ENCODE measurements around the gene GNB1L.

The GNB1L gene

DNA sequence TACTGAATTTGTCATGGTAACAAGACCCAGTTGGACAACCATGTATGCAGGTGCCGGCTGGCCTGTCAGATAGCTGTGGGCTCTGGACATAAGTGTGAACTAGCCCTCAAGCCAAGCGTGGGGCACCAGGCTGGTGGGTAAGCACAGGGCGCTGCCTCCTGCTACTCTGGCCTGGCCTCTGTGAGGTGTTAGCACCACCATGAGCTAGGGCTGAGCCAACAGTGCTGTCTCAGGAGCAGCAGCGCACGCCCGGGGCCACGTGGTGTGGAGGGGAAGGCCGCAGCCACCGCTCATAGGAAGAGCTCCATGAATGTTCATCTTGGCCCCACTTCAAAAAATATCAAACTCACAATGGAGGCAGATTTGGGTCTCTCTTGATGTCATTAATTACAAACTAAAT is 35.3 kb upstream of the GNB1L start:
- H3K4me3 ChIP-seq (replicated peaks; ENCODE audit: insufficient read depth, low read length), result no peak overlapping the region
- TF ChIP-seq SPI1 (IDR thresholded peaks at IDR 0.05; ENCODE audit: borderline replicate concordance, low read depth) (no peak), POLR2AphosphoS5 (IDR thresholded peaks at IDR 0.05; ENCODE audit: low read depth) (no peak), GABPA (IDR thresholded peaks at IDR 0.05; ENCODE audit: low read depth) (no peak)
- TF ChIP-seq, protein P1, sequence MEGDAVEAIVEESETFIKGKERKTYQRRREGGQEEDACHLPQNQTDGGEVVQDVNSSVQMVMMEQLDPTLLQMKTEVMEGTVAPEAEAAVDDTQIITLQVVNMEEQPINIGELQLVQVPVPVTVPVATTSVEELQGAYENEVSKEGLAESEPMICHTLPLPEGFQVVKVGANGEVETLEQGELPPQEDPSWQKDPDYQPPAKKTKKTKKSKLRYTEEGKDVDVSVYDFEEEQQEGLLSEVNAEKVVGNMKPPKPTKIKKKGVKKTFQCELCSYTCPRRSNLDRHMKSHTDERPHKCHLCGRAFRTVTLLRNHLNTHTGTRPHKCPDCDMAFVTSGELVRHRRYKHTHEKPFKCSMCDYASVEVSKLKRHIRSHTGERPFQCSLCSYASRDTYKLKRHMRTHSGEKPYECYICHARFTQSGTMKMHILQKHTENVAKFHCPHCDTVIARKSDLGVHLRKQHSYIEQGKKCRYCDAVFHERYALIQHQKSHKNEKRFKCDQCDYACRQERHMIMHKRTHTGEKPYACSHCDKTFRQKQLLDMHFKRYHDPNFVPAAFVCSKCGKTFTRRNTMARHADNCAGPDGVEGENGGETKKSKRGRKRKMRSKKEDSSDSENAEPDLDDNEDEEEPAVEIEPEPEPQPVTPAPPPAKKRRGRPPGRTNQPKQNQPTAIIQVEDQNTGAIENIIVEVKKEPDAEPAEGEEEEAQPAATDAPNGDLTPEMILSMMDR (IDR thresholded peaks at IDR 0.05; ENCODE audit: insufficient read depth, low read length), result no peak
- TF ChIP-seq, protein P2, sequence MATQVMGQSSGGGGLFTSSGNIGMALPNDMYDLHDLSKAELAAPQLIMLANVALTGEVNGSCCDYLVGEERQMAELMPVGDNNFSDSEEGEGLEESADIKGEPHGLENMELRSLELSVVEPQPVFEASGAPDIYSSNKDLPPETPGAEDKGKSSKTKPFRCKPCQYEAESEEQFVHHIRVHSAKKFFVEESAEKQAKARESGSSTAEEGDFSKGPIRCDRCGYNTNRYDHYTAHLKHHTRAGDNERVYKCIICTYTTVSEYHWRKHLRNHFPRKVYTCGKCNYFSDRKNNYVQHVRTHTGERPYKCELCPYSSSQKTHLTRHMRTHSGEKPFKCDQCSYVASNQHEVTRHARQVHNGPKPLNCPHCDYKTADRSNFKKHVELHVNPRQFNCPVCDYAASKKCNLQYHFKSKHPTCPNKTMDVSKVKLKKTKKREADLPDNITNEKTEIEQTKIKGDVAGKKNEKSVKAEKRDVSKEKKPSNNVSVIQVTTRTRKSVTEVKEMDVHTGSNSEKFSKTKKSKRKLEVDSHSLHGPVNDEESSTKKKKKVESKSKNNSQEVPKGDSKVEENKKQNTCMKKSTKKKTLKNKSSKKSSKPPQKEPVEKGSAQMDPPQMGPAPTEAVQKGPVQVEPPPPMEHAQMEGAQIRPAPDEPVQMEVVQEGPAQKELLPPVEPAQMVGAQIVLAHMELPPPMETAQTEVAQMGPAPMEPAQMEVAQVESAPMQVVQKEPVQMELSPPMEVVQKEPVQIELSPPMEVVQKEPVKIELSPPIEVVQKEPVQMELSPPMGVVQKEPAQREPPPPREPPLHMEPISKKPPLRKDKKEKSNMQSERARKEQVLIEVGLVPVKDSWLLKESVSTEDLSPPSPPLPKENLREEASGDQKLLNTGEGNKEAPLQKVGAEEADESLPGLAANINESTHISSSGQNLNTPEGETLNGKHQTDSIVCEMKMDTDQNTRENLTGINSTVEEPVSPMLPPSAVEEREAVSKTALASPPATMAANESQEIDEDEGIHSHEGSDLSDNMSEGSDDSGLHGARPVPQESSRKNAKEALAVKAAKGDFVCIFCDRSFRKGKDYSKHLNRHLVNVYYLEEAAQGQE (IDR thresholded peaks at IDR 0.05; ENCODE audit: insufficient replicate concordance, low read depth), result no peak
- no peak overlapping the region for H3K27ac ChIP-seq (replicated peaks)
- DNase-seq (ENCODE audit: low read depth in 1 of 2, low spot score in 1 of 2), result no peak
- no peaks in the 10 kb centered on the region for H3K27me3 ChIP-seq (ENCODE audit: insufficient read depth, poor library complexity, severe bottlenecking)

DNA sequence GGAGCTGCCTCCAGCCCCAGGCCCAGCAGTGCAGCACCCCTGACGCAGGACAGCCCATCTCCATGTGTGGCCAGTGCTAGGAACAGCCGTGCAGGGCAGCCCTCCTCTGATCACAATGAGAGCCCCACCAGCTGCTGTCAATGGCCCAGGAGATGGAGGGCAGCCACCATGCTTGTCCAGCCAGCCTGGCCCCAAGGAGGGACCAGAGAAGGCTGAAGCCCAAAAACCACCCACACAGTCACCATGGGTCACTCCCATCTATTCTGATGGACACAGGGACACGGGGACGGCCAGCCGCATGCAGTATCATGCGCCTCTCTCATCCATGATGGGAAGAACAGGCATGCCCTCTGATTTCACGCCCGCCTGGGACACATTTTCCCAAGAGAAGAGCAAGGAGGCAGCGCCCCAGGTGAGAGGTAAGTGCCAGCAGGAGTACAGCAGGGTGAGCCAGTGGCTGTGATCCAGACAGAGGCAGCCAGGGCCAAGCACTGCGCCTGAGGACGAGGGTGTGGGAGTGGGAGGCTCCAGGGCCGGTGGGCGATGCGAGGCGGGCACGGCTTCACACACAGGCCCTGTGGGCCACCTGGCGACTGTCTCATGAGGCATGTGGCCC is 33.6 kb upstream of the GNB1L start:
- no peaks in the 10 kb centered on the region for H3K27me3 ChIP-seq (ENCODE audit: insufficient read depth, poor library complexity, severe bottlenecking)
- peak overlapping the region; percentile 87 for H3K27ac ChIP-seq (replicated peaks)
- no peak overlapping the region for H3K4me3 ChIP-seq (replicated peaks; ENCODE audit: insufficient read depth, low read length)
- no peak for DNase-seq (ENCODE audit: low read depth in 1 of 2, low spot score in 1 of 2)
- TF ChIP-seq SPI1 (IDR thresholded peaks at IDR 0.05; ENCODE audit: borderline replicate concordance, low read depth) (no peak), POLR2AphosphoS5 (IDR thresholded peaks at IDR 0.05; ENCODE audit: low read depth) (no peak), GABPA (IDR thresholded peaks at IDR 0.05; ENCODE audit: low read depth) (no peak)
- TF ChIP-seq, protein P2 (IDR thresholded peaks at IDR 0.05; ENCODE audit: insufficient replicate concordance, low read depth), result no peak
- TF ChIP-seq, protein P1 (IDR thresholded peaks at IDR 0.05; ENCODE audit: insufficient read depth, low read length), result no peak

DNA sequence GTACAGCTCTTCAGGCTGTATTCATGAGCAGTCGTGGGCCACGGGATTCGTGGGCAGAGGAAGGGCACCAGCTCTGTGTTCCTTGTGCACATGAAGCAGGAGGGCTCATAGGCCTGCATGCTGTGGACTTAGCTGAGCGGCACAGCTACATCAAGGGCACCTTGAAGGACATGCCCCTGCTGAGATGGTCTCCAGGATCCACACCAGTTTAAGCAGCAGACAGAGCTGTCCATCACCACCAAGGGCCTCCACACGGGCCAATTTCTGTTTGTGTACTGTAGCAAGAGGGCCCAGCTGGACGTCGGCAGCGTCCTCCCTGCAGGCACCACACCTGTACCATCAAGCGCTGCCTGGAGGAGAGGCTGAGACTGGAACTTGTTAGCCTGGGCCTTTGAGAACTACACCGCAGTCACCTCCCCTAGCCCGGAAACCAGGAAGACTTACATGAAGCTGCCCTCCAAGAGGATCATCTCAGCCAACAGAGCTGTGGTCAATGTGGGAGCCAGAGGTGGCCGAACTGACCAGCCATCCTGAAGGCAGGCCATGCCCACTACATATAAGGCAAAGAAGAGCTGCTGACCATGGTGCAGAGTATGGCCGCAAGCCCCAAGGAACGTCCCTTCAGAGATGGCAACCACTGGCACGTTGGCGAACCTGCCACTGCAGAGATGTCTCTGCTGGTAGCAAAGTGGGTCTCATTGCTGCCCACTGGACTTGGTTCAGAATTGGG is 32.7 kb upstream of the GNB1L start:
- no peaks in the 10 kb centered on the region for H3K27me3 ChIP-seq (ENCODE audit: insufficient read depth, poor library complexity, severe bottlenecking)

More for the DNA sequence above, 32.7 kb upstream of the GNB1L start:
- Histone ChIP-seq H3K4me3 (replicated peaks; ENCODE audit: insufficient read depth, low read length) (no peak overlapping the region), H3K27ac (replicated peaks) (peak overlapping the region; percentile 87)
- DNase-seq (ENCODE audit: low read depth in 1 of 2, low spot score in 1 of 2), result no peak
- no peak for TF ChIP-seq SPI1 (IDR thresholded peaks at IDR 0.05; ENCODE audit: borderline replicate concordance, low read depth)
- TF ChIP-seq POLR2AphosphoS5 (IDR thresholded peaks at IDR 0.05; ENCODE audit: low read depth), result no peak
- TF ChIP-seq, protein P2 (IDR thresholded peaks at IDR 0.05; ENCODE audit: insufficient replicate concordance, low read depth), result no peak
- no peak for TF ChIP-seq GABPA (IDR thresholded peaks at IDR 0.05; ENCODE audit: low read depth)
- TF ChIP-seq, protein P1 (IDR thresholded peaks at IDR 0.05; ENCODE audit: insufficient read depth, low read length), result no peak
